Karpas-422 (cell line): ENCODE data around the gene IFNA4. TPM values are rescaled to one million over a fixed set of nuclear protein-coding genes. Genes with fewer than 3 reads are reported as not detected.
"Not testable (repeated sequence)": the region's sequence is repeated elsewhere in the genome, so short reads cannot be mapped to it uniquely, and the experiment has no call there.

Source experiments
- DNase-seq: peaks from one replicate; pipeline ENCODE4 v3.0.0-alpha.2; 2015
- H2AFZ ChIP-seq: fragments of 200-600 bp; sonication (generic); 2 replicates; pipeline ENCODE4 v1.6.1; 2014; ENCODE audit warnings: antibody characterized with exemption, low read length, mixed read lengths
- H3K27ac ChIP-seq: fragments of 200-600 bp; sonication (generic); 2 replicates; pipeline ENCODE4 v1.5.1; 2014; ENCODE audit warnings: mild to moderate bottlenecking, low read length, moderate library complexity
- H3K27me3 ChIP-seq: fragments of 200-600 bp; sonication (generic); 2 replicates; pipeline ENCODE4 v1.6.1; 2014; ENCODE audit warnings: low read length, mixed read lengths
- H3K36me3 ChIP-seq: fragments of 200-600 bp; sonication (generic); 2 replicates; pipeline ENCODE4 v1.6.1; 2014; ENCODE audit warnings: low read length, mixed read lengths; ENCODE audit not compliant: insufficient read depth
- H3K4me1 ChIP-seq: fragments of 200-600 bp; sonication (generic); 2 replicates; pipeline ENCODE4 v1.6.1; 2014; ENCODE audit warnings: mild to moderate bottlenecking, low read length, mixed read lengths
- H3K4me2 ChIP-seq: fragments of 200-600 bp; sonication (generic); 2 replicates; pipeline ENCODE4 v1.6.1; 2014; ENCODE audit warnings: low read length, low read depth, mild to moderate bottlenecking; ENCODE audit not compliant: poor library complexity, severe bottlenecking
- H3K4me3 ChIP-seq: fragments of 200-600 bp; sonication (generic); 2 replicates; pipeline ENCODE4 v1.5.1; 2014; ENCODE audit warnings: mild to moderate bottlenecking, antibody characterized with exemption, low read length, mixed read lengths
- H3K79me2 ChIP-seq: fragments of 200-600 bp; sonication (generic); 2 replicates; pipeline ENCODE4 v1.6.1; 2014; ENCODE audit warnings: mild to moderate bottlenecking, low read length, mixed read lengths
- H3K9ac ChIP-seq: fragments of 200-600 bp; sonication (generic); 2 replicates; pipeline ENCODE4 v1.6.0; 2014; ENCODE audit warnings: low read length
- H3K9me2 ChIP-seq: fragments of 200-600 bp; sonication (generic), shearing (Covaris generic); replicated peaks from 2 replicates; pipeline ENCODE4 v1.6.0; 2014; ENCODE audit warnings: mild to moderate bottlenecking, low read length, moderate library complexity; ENCODE audit not compliant: insufficient read depth
- H3K9me3 ChIP-seq: fragments of 300-700, 200-600 bp; sonication (generic); 2 replicates; pipeline ENCODE4 v1.6.1; 2014; ENCODE audit warnings: low read length, mixed read lengths
- H4K20me1 ChIP-seq: fragments of 200-600 bp; sonication (generic); 2 replicates; pipeline ENCODE4 v1.6.1; 2014; ENCODE audit warnings: mild to moderate bottlenecking, antibody characterized with exemption, low read length, low read depth; ENCODE audit not compliant: insufficient read depth
- total RNA-seq: library from RNA; depleted of rRNA; stranded (reverse); fragments of >200 nt; shearing (Covaris generic); gene quantifications from 2 replicates; pipeline ENCODE4 v1.2.3, GENCODE V29; 2014; ENCODE audit warnings: low replicate concordance; rRNA removed

IFNA4 gene
- total RNA-seq: not detected in 2 replicates

GRCh38 chr9:21187487-21187886 is at the start of gene IFNA4:
IFNA4 (minus strand) TSS chr9:21187587; CDS start chr9:21187531, 56 bp downstream.
- not testable (repeated sequence) for H3K27me3 ChIP-seq, H3K36me3 ChIP-seq, H3K9ac ChIP-seq, H3K27ac ChIP-seq, H3K79me2 ChIP-seq, H3K9me3 ChIP-seq, H3K4me2 ChIP-seq, H2AFZ ChIP-seq, H3K9me2 ChIP-seq, H3K4me1 ChIP-seq, H3K4me3 ChIP-seq, DNase-seq, H4K20me1 ChIP-seq

DNA sequence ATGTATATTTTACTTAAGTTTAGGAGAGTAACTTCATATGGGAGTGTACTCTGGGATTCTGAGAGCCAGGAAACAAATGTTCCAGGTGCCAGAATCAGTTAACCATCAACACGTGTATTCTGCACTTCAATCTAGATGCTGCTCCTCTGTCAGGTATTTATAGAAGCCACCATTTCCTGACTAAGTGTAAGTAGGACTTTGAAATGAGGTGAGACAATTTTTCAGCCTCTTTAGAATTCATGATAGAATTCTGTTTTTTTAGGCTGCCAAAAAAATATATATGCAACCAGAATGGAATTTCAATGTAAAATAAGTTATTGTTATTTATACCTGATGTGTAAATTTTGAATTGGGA is 49.0 kb upstream of the IFNA4 start:
- H3K79me2 ChIP-seq, H3K4me3 ChIP-seq, H3K9me3 ChIP-seq, H3K27ac ChIP-seq, H3K4me1 ChIP-seq, H3K9ac ChIP-seq, H3K27me3 ChIP-seq, H3K4me2 ChIP-seq, H3K9me2 ChIP-seq, H2AFZ ChIP-seq, H3K36me3 ChIP-seq, H4K20me1 ChIP-seq: not testable (repeated sequence)
- peak; percentile 29 for DNase-seq

DNA sequence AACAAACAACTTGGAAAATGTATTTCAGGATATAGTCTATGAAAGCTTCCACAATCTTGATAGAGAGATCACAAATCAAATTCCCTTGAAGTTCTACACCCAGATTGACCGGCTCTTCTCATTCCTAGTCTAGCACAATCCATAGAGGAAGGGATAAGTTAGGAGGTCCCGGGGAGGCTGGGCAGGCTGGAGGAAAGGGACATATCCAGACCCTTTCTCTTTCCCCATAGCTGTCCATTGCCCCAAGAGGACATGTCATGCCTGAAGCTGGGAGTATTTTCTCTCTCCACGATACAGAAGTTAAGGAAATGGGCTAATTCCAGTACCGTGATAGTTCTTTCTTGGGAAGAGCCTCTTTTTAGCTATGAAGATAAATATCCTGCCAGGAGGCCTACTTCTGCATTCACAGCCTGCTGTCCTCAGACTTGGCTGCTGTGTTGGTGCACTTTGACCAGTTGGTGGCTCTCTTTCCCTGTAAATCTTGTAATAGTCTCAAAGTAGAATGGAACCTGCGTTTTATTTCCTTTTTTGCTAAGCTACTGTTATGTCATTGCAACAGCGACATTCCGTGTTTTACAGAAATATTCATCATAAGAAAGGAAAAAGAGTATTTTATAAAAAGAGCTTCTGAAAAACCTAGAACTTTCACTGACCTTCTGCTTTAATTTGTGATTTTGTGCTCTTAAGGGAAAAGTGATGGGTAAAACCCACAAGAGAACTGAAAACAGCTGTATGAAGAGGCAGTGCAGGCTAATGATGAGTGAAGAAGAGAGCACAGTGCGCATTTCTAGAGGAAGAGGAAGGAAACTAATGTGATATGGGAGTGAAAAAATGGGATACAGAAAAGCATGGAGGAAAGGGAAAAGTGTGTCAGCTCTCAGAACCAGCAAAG is 48.3 kb upstream of the IFNA4 start:
- peak; percentile 81 for DNase-seq
- not testable (repeated sequence) for H3K4me1 ChIP-seq, H4K20me1 ChIP-seq, H3K79me2 ChIP-seq, H3K27ac ChIP-seq, H2AFZ ChIP-seq, H3K36me3 ChIP-seq, H3K4me2 ChIP-seq, H3K4me3 ChIP-seq, H3K9ac ChIP-seq, H3K27me3 ChIP-seq, H3K9me2 ChIP-seq, H3K9me3 ChIP-seq

DNA sequence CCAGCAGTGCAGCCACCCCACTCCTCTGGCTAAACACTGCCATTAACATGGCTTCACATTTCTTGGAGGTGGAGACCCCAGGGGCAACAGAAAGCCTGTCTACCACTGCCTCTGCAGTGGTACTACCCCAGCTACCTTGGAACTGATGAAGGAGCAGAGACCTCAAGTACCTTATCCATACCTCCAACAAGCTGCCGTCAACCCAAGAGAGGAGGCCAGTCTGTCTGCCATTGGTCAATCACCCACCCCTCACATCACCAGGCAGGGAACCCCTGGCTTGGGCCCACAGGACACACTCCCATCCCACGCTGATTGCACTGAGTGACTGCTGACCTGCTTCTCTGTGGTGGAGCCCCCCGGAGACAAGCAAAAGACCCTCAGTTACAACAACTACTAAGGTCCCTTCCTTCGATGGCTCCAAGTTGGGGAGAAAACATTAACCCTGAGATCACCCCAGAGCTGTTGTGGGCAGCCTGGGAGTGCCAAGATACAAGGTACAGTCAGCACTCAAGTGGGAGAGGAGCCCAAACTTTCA is 46.8 kb upstream of the IFNA4 start:
- Histone ChIP-seq H3K4me3 (no peak overlapping the region), H3K4me1 (no peaks in the 10 kb centered on the region), H3K27ac (no peak overlapping the region), H3K4me2 (no peak overlapping the region), H3K27me3 (no peaks in the 10 kb centered on the region), H2AFZ (no peak overlapping the region), H3K9me3 (no peaks in the 10 kb centered on the region), H3K36me3 (no peaks in the 10 kb centered on the region), H4K20me1 (no peaks in the 10 kb centered on the region), H3K79me2 (no peaks in the 10 kb centered on the region), H3K9ac (no peak overlapping the region), H3K9me2 (no peaks in the 10 kb centered on the region)
- no peak for DNase-seq

DNA sequence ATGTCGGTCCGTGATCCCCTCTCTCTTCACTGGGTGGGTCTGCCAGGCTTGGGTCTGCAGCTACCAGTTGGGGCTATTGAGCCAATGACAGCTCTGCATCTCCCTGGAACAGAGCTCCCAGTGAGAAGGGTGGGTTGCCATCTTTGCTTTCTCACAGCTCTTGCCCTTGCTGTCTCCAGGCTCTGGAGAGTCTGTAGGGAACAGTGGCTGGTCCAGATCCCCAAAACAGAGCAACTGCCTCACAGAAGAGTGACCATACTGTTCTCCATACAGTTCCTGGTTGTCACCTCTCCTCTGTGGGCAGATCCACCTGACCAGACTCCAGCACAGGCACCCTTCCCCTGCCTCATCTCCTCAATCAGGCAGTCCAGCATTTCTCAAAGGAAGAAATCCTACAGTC is 45.9 kb upstream of the IFNA4 start:
- no peak overlapping the region for H3K4me2 ChIP-seq
- H2AFZ ChIP-seq: no peak overlapping the region
- H3K27ac ChIP-seq: no peak overlapping the region
- no peaks in the 10 kb centered on the region for H3K79me2 ChIP-seq
- H4K20me1 ChIP-seq: no peaks in the 10 kb centered on the region
- H3K9me2 ChIP-seq: no peaks in the 10 kb centered on the region
- no peaks in the 10 kb centered on the region for H3K4me1 ChIP-seq
- H3K4me3 ChIP-seq: no peak overlapping the region
- H3K27me3 ChIP-seq: no peaks in the 10 kb centered on the region
- H3K9me3 ChIP-seq: no peaks in the 10 kb centered on the region
- no peak overlapping the region for H3K9ac ChIP-seq
- DNase-seq: no peak
- H3K36me3 ChIP-seq: no peaks in the 10 kb centered on the region

DNA sequence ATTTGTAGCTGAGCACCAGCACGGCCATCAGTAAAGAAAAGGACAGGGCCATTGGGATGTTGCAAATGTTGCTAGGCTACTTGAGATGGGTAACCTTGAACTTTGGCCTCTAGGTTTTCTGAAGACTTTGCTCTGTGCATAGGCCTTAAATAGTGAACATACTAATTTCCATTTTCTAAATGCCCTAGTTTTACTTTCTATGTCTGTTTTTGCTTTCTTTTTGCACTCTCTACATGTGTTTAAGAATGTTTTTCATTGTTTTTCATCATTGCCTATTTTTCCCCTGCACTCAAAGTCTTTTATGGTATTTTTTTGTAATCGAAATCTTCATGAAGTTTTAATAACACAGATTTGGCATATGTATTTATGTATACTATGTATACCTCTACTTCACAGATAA is 40.7 kb upstream of the IFNA4 start, which contains the start of gene IFNA17:
Gene IFNA17 (minus strand): TSS at position 101 of the 400 bp plus-strand sequence. CDS start 49 bp downstream, at position 52.
- H3K9me2 ChIP-seq: no peaks in the 10 kb centered on the region
- H3K4me1 ChIP-seq: no peaks in the 10 kb centered on the region
- H3K36me3 ChIP-seq: no peaks in the 10 kb centered on the region
- no peak within 1 kb of the TSS for H3K4me2 ChIP-seq
- no peak within 1 kb of the TSS for H3K9ac ChIP-seq
- H3K9me3 ChIP-seq: no peaks in the 10 kb centered on the region
- no peaks in the 10 kb centered on the region for H3K27me3 ChIP-seq
- no peaks in the 10 kb centered on the region for H4K20me1 ChIP-seq
- no peaks in the 10 kb centered on the region for H3K79me2 ChIP-seq
- H3K27ac ChIP-seq: no peak within 1 kb of the TSS
- H3K4me3 ChIP-seq: no peak within 1 kb of the TSS
- no peak within 1 kb of the TSS for H2AFZ ChIP-seq
- DNase-seq: no peak

- H3K4me1 ChIP-seq, H3K9me2 ChIP-seq, H3K27ac ChIP-seq, H2AFZ ChIP-seq, H4K20me1 ChIP-seq, H3K27me3 ChIP-seq, H3K79me2 ChIP-seq, H3K4me3 ChIP-seq, H3K36me3 ChIP-seq, H3K9me3 ChIP-seq, H3K9ac ChIP-seq, DNase-seq, H3K4me2 ChIP-seq: not testable (repeated sequence)
Observed at GRCh38 chr9:21217211-21217610, 29.8 kb upstream of the IFNA4 start, which contains the start of gene IFNA16. IFNA16 (minus strand) TSS chr9:21217311; CDS start chr9:21217305, 6 bp downstream.

DNA sequence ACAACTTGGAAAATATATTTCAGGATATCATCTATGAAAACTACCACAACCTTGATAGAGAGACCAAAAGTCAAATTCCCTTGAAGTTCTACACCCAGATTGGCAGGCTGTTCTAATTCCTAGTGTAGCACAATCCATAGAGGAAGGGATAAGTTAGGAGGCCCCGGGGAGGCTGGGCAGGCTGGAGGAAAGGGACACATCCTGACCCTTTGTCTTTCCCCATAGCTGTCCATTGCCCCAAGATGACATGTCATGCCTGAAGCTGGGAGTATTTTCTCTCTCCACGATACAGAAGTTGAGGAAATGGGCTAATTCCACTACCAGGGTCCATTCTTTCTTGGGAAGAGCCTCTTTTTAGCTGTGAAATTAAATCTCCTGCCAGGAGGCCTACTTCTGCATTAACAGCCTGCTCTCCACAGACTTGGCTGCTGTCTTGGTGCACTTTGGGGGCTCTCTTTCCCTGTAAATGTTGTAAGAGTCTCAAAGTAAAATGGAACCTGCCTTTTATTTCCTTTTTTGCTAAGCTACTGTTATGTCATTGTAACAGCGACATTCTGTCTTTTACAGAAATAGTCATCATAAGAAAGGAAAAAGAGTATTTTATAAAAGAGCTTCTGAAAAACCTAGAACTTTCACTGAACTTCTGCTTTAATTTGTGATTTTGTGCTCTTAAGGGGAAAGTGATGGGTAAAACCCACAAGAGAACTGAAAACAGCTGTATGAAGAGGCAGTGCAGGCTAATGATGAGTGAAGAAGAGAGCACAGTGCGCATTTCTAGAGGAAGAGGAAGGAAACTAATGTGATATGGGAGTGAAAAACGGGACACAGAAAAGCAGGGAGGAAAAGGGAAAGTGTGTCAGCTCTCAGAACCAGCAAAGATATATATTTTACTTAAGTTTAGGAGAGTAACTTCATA is 26.3 kb upstream of the IFNA4 start:
- H3K4me2 ChIP-seq, H3K27me3 ChIP-seq, H3K9me3 ChIP-seq, H4K20me1 ChIP-seq, H3K27ac ChIP-seq, H3K36me3 ChIP-seq, H3K79me2 ChIP-seq, H3K4me1 ChIP-seq, H3K4me3 ChIP-seq, H3K9ac ChIP-seq, H2AFZ ChIP-seq, H3K9me2 ChIP-seq: not testable (repeated sequence)
- peak; percentile 52 for DNase-seq
